Upper lobe of left lung (tissue), 4 donors: ENCODE results near the gene AHSG.

Experiments used
- CTCF ChIP-seq, 6 experiments: fragments of 450-650 bp in 4 of 6; fragments of 200-600 bp in 2 of 6; sonication (generic) in 2 of 6; IDR thresholded peaks; one replicate each; pipeline ENCODE4 v1.5.1; 2016 to 2019; ENCODE audit warnings: antibody characterized with exemption in 6 of 6
- EP300 ChIP-seq, 4 donors: sonication (generic); formaldehyde crosslinking; IDR thresholded peaks; one replicate each; pipeline ENCODE4 v1.5.1; 2017; ENCODE audit warnings: antibody characterized with exemption in 4 of 4, control low read depth in 2 of 4
- POLR2A ChIP-seq, 4 donors: fragments of 450-650 bp; IDR thresholded peaks; one replicate each; pipeline ENCODE4 v1.5.1; 2016 to 2017; ENCODE audit warnings: antibody characterized with exemption in 4 of 4, mild to moderate bottlenecking in 2 of 4
- POLR2AphosphoS5 ChIP-seq, 2 donors: sonication (generic); formaldehyde crosslinking; IDR thresholded peaks; one replicate each; pipeline ENCODE4 v1.5.1; 2017; ENCODE audit warnings: antibody characterized with exemption in 2 of 2

GRCh38 chr3:186639778-186640472 is 27.1 kb downstream of the AHSG start, which contains the start of gene FETUB:
- TF ChIP-seq CTCF (IDR thresholded peaks at IDR 0.05): no peak
- TF ChIP-seq POLR2AphosphoS5 (IDR thresholded peaks at IDR 0.05): no peak
- no peak for TF ChIP-seq EP300 (IDR thresholded peaks at IDR 0.05)
- TF ChIP-seq POLR2A (IDR thresholded peaks at IDR 0.05): no peak
